ENCODE data around the gene LGR5. TPM values are rescaled to one million over a fixed set of nuclear protein-coding genes. Genes with fewer than 3 reads are reported as not detected.

The LGR5 gene, protein sequence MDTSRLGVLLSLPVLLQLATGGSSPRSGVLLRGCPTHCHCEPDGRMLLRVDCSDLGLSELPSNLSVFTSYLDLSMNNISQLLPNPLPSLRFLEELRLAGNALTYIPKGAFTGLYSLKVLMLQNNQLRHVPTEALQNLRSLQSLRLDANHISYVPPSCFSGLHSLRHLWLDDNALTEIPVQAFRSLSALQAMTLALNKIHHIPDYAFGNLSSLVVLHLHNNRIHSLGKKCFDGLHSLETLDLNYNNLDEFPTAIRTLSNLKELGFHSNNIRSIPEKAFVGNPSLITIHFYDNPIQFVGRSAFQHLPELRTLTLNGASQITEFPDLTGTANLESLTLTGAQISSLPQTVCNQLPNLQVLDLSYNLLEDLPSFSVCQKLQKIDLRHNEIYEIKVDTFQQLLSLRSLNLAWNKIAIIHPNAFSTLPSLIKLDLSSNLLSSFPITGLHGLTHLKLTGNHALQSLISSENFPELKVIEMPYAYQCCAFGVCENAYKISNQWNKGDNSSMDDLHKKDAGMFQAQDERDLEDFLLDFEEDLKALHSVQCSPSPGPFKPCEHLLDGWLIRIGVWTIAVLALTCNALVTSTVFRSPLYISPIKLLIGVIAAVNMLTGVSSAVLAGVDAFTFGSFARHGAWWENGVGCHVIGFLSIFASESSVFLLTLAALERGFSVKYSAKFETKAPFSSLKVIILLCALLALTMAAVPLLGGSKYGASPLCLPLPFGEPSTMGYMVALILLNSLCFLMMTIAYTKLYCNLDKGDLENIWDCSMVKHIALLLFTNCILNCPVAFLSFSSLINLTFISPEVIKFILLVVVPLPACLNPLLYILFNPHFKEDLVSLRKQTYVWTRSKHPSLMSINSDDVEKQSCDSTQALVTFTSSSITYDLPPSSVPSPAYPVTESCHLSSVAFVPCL
- total RNA-seq (2021; fragmentation: NEBNext Ultra II Directional; extraction: Animal tissue kit (Norgen Biotek cat#: 25700)), result not detected
- long read RNA-seq, result 0 reads

DNA sequence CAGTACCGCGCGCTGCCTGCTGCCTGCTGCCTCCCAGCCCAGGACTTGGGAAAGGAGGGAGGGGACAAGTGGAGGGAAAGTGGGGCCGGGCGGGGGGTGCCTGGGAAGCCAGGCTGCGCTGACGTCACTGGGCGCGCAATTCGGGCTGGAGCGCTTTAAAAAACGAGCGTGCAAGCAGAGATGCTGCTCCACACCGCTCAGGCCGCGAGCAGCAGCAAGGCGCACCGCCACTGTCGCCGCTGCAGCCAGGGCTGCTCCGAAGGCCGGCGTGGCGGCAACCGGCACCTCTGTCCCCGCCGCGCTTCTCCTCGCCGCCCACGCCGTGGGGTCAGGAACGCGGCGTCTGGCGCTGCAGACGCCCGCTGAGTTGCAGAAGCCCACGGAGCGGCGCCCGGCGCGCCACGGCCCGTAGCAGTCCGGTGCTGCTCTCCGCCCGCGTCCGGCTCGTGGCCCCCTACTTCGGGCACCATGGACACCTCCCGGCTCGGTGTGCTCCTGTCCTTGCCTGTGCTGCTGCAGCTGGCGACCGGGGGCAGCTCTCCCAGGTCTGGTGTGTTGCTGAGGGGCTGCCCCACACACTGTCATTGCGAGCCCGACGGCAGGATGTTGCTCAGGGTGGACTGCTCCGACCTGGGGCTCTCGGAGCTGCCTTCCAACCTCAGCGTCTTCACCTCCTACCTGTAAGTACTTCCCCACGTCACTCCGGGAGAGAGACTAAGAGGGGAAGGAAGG, at the start of gene LGR5:
Gene LGR5 (plus strand): TSS at position 186 of the 732 bp plus-strand sequence. CDS start 283 bp downstream, at position 469.
- Mint-ChIP-seq H3K4me1 (ENCODE audit: low read depth) (peaks cover 9% of the 10 kb centered on the region), H3K27ac (no peak within 1 kb of the TSS), H3K27me3 (ENCODE audit: insufficient read depth) (peaks cover 44% of the 10 kb centered on the region), H3K4me3 (peak within 1 kb of the TSS; percentile 76), H3K36me3 (ENCODE audit: low read depth) (peaks cover 5% of the 10 kb centered on the region; the same call in 1 of the 2 replicates), H3K9me3 (peaks cover 12% of the 10 kb centered on the region)
- no peak for DNase-seq
- TF ChIP-seq, protein P1, sequence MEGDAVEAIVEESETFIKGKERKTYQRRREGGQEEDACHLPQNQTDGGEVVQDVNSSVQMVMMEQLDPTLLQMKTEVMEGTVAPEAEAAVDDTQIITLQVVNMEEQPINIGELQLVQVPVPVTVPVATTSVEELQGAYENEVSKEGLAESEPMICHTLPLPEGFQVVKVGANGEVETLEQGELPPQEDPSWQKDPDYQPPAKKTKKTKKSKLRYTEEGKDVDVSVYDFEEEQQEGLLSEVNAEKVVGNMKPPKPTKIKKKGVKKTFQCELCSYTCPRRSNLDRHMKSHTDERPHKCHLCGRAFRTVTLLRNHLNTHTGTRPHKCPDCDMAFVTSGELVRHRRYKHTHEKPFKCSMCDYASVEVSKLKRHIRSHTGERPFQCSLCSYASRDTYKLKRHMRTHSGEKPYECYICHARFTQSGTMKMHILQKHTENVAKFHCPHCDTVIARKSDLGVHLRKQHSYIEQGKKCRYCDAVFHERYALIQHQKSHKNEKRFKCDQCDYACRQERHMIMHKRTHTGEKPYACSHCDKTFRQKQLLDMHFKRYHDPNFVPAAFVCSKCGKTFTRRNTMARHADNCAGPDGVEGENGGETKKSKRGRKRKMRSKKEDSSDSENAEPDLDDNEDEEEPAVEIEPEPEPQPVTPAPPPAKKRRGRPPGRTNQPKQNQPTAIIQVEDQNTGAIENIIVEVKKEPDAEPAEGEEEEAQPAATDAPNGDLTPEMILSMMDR (IDR thresholded peaks at IDR 0.05), result no peak

DNA sequence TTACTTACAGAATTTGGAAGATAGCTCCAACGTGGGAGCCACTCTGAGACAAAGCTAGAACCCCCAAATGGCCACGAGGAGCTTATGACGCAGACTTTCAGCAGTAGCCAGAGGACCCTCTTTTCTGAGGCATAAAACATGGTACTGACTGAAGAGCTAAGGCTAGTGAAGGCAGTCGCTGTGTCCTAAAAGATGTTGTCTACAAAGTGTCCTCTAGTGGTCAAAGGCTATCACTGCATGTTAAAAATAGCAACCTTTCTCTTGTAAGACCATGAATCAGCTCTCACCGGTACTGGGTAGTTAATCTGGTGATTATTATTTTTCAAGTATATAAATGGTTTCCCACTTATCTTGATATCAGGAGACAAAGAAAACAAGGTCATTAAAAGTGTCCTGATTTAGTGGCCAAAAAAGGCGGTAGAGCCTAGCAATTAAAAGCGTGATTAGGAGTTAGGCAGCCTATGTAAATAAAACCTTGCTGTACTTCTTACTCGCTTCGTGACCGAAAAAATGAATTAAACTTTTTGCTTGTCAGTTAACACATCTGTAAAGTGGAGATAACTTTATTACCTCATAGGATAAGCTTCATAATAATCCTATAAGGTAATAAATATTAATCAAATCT, 47.0 kb upstream of the LGR5 start:
- Mint-ChIP-seq H3K4me3 (no peak overlapping the region), H3K27ac (no peak overlapping the region), H3K36me3 (ENCODE audit: low read depth) (no peaks in the 10 kb centered on the region), H3K9me3 (no peaks in the 10 kb centered on the region), H3K4me1 (ENCODE audit: low read depth) (peaks cover 18% of the 10 kb centered on the region), H3K27me3 (ENCODE audit: insufficient read depth) (peaks cover 8% of the 10 kb centered on the region)
- DNase-seq, result peak; percentile 74
- TF ChIP-seq, protein P1 (IDR thresholded peaks at IDR 0.05), result peak; percentile 90

DNA sequence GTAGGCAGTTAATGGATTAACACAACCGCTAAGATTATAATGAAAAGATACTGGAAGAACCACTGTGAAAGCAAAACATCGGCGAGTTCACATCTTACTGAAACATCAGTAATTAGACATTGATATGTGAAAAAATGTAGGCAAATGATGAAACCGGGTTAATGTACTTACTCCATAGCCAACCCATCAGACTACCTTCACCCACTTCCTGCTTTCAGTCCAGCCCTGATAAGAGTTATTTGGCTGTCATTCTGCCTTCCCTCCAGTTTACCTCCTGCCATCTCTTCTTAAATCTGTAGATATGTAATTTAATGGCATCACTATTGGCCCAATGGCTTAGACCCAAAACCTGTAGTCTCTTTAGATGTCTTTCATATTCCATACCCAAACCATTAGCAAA, 46.0 kb upstream of the LGR5 start:
- TF ChIP-seq, protein P1 (IDR thresholded peaks at IDR 0.05), result no peak
- no peak for DNase-seq
- peaks cover 6% of the 10 kb centered on the region for H3K27me3 Mint-ChIP-seq (ENCODE audit: insufficient read depth)
- no peak overlapping the region for H3K4me3 Mint-ChIP-seq
- no peak overlapping the region for H3K27ac Mint-ChIP-seq
- no peaks in the 10 kb centered on the region for H3K36me3 Mint-ChIP-seq (ENCODE audit: low read depth)
- no peaks in the 10 kb centered on the region for H3K9me3 Mint-ChIP-seq
- H3K4me1 Mint-ChIP-seq (ENCODE audit: low read depth), result peaks cover 21% of the 10 kb centered on the region

DNA sequence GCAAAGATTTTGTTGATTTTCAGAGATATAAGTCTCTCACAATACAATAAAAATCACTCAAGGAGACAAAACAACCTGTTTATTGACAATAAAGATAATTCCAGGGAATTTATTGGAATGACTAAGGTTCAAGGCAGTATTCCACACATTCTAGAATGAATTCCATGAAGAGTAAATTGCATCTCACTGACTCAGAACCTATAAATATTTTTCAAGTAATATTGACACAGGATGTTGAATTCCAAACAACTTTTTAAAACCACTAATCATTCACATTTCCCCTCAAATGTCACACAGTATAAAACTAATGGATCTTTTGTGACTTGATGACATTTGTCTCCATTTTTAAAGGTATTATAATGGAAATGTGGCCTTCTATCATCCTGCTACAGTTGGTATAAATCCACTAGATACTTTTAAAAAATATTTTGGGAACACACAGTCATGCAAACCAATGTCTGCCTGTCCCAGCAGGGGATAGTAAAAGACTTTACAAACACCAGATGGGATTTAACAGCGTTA, 42.1 kb upstream of the LGR5 start:
- Mint-ChIP-seq H3K36me3 (ENCODE audit: low read depth) (no peaks in the 10 kb centered on the region), H3K4me1 (ENCODE audit: low read depth) (peaks cover 36% of the 10 kb centered on the region), H3K9me3 (no peaks in the 10 kb centered on the region), H3K27ac (no peak overlapping the region), H3K4me3 (no peak overlapping the region), H3K27me3 (ENCODE audit: insufficient read depth) (peaks cover 13% of the 10 kb centered on the region)
- TF ChIP-seq, protein P1 (IDR thresholded peaks at IDR 0.05), result no peak
- DNase-seq, result peak; percentile 23
